KMS-11 (cell line): Measurements from ENCODE around the gene TRIM44.

Source experiments
- H2AFZ ChIP-seq: fragments of 200-600 bp; sonication (generic); 2 replicates; pipeline ENCODE4 v1.6.1; 2016; ENCODE audit warnings: antibody characterized with exemption, mixed run types, low read depth
- H3K27ac ChIP-seq: fragments of 200-600 bp; sonication (generic); 2 replicates; pipeline ENCODE4 v1.6.1; 2016; ENCODE audit warnings: mild to moderate bottlenecking, mixed run types
- H3K27me3 ChIP-seq: fragments of 200-600 bp; sonication (generic); 2 replicates; pipeline ENCODE4 v1.6.1; 2017; ENCODE audit warnings: mild to moderate bottlenecking, low read depth, mixed run types, moderate library complexity; ENCODE audit not compliant: insufficient read depth
- H3K36me3 ChIP-seq: fragments of 200-600 bp; sonication (generic); 2 replicates; pipeline ENCODE4 v1.6.1; 2017; ENCODE audit warnings: mild to moderate bottlenecking, mixed run types; ENCODE audit not compliant: insufficient read depth
- H3K4me1 ChIP-seq: fragments of 200-600 bp; sonication (generic); 2 replicates; pipeline ENCODE4 v1.6.1; 2016; ENCODE audit warnings: mild to moderate bottlenecking, low read depth, mixed run types; ENCODE audit not compliant: poor library complexity, severe bottlenecking
- H3K4me2 ChIP-seq: fragments of 200-600 bp; sonication (generic); 2 replicates; pipeline ENCODE4 v1.7.0; 2016; ENCODE audit warnings: mild to moderate bottlenecking, mixed run types
- H3K4me3 ChIP-seq: fragments of 200-600 bp; sonication (generic); IDR thresholded peaks from 2 replicates; pipeline ENCODE4 v1.6.1; 2017; ENCODE audit warnings: low read depth, low read length, mixed read lengths; ENCODE audit not compliant: insufficient read depth
- H3K79me2 ChIP-seq: fragments of 200-600 bp; sonication (generic); 2 replicates; pipeline ENCODE4 v1.6.1; 2016; ENCODE audit warnings: low read depth, mixed run types; ENCODE audit not compliant: insufficient read depth
- H3K9ac ChIP-seq: fragments of 200-600 bp; sonication (generic); 2 replicates; pipeline ENCODE4 v1.6.1; 2016; ENCODE audit warnings: mild to moderate bottlenecking, mixed run types
- H4K20me1 ChIP-seq: fragments of 200-600 bp; sonication (generic); 2 replicates; pipeline ENCODE4 v1.6.1; 2016; ENCODE audit warnings: mild to moderate bottlenecking, mixed run types; ENCODE audit not compliant: insufficient read depth
- TF ChIP-seq, protein P1 (sequence below): fragments of 200-600 bp; sonication (generic); conservative IDR thresholded peaks from 2 replicates; pipeline ENCODE4 v1.6.1; 2017; ENCODE audit warnings: low read depth, mild to moderate bottlenecking, antibody characterized with exemption, low read length, moderate library complexity, mixed read lengths

Gene TRIM44

DNA sequence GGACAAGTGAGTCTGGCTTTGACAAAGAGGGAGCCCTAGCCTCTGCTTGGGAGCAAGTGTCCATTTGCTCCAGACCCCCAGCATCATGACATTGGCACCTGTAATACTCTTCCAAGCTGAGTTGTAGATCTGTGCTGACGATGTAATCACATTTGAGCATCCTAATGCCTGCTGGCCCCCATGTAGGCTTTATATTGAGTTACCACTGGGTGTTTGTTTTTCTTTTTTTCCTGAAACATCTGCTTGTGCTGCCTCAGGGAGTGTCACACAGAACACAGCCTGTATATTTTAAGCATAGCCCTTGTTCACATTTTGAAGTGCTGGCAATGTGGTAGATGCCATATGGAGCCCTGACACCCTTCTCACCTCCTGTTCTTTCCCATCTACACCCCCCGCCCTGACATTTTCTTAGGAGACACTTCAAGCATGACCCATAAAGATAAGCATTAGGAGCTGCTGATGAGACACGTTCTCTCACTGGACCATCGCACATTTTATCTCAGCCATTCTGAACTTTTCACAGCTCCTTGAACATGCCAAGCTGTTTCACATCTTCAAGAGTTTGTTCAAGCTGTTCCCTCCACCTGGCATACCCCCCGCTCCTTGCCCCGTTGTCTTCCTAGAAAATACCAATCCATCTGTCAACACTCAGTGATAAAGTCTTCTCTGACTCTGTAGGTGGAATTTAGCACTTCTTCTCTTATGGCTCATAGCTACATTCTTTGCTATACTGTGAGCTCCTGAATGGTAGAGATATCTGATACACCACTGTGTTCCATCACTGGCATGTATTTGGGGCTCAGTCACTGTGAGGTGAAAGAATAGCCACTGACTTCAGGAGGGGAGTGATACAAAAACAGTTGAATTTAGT lies 128.7 kb downstream of the TRIM44 start:
- Histone ChIP-seq H3K9ac (no peak overlapping the region), H3K4me1 (peaks cover under 1% of the 10 kb centered on the region), H4K20me1 (no peaks in the 10 kb centered on the region), H3K27ac (no peak overlapping the region), H3K4me2 (no peak overlapping the region), H2AFZ (no peak overlapping the region), H3K36me3 (no peaks in the 10 kb centered on the region), H3K79me2 (no peaks in the 10 kb centered on the region), H3K4me3 (no peak overlapping the region), H3K27me3 (no peaks in the 10 kb centered on the region)
- TF ChIP-seq, protein P1, sequence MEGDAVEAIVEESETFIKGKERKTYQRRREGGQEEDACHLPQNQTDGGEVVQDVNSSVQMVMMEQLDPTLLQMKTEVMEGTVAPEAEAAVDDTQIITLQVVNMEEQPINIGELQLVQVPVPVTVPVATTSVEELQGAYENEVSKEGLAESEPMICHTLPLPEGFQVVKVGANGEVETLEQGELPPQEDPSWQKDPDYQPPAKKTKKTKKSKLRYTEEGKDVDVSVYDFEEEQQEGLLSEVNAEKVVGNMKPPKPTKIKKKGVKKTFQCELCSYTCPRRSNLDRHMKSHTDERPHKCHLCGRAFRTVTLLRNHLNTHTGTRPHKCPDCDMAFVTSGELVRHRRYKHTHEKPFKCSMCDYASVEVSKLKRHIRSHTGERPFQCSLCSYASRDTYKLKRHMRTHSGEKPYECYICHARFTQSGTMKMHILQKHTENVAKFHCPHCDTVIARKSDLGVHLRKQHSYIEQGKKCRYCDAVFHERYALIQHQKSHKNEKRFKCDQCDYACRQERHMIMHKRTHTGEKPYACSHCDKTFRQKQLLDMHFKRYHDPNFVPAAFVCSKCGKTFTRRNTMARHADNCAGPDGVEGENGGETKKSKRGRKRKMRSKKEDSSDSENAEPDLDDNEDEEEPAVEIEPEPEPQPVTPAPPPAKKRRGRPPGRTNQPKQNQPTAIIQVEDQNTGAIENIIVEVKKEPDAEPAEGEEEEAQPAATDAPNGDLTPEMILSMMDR, result no peak

- H3K4me3 ChIP-seq, result no peak overlapping the region
- no peaks in the 10 kb centered on the region for H3K27me3 ChIP-seq
- H3K9ac ChIP-seq, result no peak overlapping the region
- no peaks in the 10 kb centered on the region for H3K4me1 ChIP-seq
- H4K20me1 ChIP-seq, result no peaks in the 10 kb centered on the region
- H3K27ac ChIP-seq, result no peak overlapping the region
- H3K36me3 ChIP-seq, result no peaks in the 10 kb centered on the region
- TF ChIP-seq, protein P1, result no peak
- H3K4me2 ChIP-seq, result no peak overlapping the region
- no peaks in the 10 kb centered on the region for H3K79me2 ChIP-seq
- H2AFZ ChIP-seq, result no peak overlapping the region
These were observed 129.7 kb downstream of the TRIM44 start for GRCh38 chr11:35792148-35792845.

DNA sequence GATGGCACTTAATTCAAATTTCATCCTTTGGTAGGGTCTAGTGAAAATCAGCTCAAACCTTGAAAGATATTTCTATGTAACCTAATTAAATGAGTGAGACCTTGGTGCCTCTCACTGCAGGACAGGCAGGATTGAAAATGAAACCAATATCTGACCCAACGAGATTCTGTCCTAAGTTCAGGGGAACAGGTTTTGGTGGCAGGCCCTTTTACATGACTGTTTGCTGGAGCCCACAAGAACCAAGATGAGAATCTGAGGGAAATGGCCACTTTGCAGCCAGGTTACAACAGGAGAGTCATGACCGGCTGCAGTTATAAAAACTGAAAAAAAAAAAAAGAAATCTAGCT lies 130.2 kb downstream of the TRIM44 start:
- Histone ChIP-seq H3K79me2 (no peaks in the 10 kb centered on the region), H3K4me1 (no peaks in the 10 kb centered on the region), H4K20me1 (no peaks in the 10 kb centered on the region), H2AFZ (no peak overlapping the region), H3K9ac (no peak overlapping the region), H3K4me2 (no peak overlapping the region), H3K36me3 (no peaks in the 10 kb centered on the region), H3K27ac (no peak overlapping the region), H3K27me3 (no peaks in the 10 kb centered on the region), H3K4me3 (no peak overlapping the region)
- TF ChIP-seq, protein P1, result no peak

DNA sequence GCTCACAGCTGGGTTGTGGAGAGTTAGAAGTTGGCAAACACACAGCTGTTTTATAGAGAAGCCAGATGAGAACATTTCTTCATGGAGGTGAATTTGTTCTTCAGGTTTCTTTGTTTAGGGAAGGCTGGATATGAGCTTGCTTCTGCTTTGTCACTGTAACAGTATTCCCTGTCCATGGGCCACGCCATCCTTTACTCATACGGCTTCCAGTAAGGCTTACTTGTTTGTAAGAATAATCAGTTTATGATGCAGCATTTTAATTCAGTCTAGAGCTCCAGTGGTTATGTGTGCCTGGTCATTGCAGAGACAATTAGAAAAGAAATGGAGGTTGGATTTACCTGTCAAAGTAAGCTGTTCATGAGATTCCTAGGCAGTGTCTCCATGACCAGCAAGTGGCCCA lies 131.8 kb downstream of the TRIM44 start:
- H3K27ac ChIP-seq, result no peak overlapping the region
- H3K4me2 ChIP-seq, result no peak overlapping the region
- no peaks in the 10 kb centered on the region for H3K36me3 ChIP-seq
- TF ChIP-seq, protein P1, result no peak
- H3K9ac ChIP-seq, result no peak overlapping the region
- no peaks in the 10 kb centered on the region for H3K4me1 ChIP-seq
- H3K27me3 ChIP-seq, result no peaks in the 10 kb centered on the region
- no peak overlapping the region for H2AFZ ChIP-seq
- no peaks in the 10 kb centered on the region for H3K79me2 ChIP-seq
- no peak overlapping the region for H3K4me3 ChIP-seq
- no peaks in the 10 kb centered on the region for H4K20me1 ChIP-seq
